ENCODE measurements around the gene SCN8A.
"Not testable (repeated sequence)": the region's sequence is repeated elsewhere in the genome, so short reads cannot be mapped to it uniquely, and the experiment has no call there.

The SCN8A gene

DNA sequence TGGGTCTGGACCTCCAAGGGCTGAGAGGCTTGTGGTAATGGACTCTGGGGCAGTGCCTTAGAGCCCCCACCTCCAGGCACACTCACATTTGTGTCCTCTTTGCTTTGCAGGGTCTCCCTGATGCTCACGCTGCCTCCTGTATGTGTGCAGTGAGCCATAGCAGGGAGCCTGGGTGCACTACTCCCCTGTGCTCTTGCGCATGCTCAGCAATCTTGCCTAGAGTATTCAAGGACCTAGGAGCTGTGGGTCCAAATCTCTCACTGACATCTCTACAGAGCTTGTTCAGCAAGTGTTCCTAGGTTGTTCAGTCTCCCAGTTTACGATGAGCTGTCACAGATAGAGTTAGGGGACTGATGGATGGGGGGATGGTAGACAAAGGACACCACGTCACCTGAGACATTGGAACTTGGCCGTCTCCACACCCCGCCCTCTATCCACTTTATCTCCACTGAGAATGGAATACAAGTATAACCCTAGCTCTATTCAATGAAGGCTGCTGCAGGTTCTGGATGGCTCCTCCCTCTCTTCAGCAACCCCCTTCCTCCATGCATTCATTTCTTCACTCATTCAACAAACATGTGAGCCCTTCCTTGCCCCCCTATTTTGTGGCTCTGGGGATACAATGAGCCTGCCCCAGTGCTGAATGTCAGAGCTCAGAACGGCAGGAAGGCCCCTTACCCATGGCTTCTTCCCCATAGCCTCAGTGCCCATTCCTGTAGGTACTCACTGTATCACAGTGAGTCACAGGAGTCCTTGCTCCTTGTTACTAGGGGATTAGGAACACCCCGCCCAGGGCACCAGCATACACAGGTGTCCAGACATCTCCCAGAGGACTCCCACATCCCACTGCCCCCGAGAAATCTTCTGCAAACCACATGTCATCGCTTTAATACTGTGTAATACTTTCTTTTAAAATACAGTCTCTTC is 226.3 kb downstream of the SCN8A start:
- no peak for DNase-seq (ENCODE audit: low spot score)

DNA sequence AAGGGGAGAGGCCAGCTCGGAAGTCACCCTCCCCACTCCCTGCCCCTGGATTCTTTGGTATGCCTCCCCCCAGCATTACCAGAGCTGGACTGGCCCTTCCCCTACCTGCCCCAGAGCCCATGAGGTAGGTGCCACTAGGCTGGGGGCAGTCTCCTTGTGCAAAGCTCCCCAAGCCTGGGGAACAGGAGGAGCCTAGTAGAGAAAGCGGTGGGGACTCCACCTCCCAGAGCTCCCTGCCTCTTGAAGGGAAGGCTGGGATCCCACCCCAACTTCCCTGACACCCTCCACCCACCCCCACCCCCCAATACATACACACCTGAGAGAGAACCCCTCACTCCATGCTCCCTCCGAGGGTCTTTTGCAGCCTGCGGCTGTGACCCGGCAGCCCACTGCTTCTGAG is 227.1 kb downstream of the SCN8A start:
- no peak for DNase-seq (ENCODE audit: low spot score)

DNA sequence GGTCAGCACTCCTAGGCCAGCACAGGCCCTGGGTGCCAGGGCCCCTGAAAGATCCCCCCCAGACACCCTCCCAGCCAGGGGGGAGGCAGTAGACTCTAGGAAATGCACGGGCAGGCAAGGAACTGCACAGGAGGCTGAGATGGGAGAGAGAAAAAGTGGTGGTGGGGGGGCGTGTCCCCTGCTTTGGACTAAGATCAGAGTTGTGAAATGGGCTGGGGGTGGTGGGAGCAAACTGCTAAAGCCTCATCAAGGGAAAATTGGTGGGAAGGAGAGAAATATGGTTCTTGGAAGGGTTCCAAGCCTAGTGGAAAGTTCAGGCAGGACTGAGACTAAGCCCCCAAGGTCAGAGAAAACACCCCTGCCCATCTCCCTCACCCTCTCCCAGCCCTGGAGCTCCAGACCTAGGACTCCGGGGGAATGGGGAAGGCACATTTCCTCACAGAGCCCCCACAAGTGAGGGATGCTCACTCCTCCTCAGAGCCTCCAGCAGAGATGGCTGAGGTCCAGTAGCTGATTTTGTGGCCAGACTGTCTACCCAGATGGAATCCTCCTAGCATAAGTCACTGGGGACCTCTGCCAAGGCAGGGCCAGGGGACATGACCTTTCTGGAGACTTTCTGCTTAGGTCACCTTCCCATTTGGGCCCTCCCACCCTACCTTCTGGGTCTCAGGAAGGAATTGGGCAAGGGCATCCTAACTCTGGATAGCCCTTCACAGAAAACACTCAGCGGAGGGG is 227.7 kb downstream of the SCN8A start:
- no peak for DNase-seq (ENCODE audit: low spot score)

DNA sequence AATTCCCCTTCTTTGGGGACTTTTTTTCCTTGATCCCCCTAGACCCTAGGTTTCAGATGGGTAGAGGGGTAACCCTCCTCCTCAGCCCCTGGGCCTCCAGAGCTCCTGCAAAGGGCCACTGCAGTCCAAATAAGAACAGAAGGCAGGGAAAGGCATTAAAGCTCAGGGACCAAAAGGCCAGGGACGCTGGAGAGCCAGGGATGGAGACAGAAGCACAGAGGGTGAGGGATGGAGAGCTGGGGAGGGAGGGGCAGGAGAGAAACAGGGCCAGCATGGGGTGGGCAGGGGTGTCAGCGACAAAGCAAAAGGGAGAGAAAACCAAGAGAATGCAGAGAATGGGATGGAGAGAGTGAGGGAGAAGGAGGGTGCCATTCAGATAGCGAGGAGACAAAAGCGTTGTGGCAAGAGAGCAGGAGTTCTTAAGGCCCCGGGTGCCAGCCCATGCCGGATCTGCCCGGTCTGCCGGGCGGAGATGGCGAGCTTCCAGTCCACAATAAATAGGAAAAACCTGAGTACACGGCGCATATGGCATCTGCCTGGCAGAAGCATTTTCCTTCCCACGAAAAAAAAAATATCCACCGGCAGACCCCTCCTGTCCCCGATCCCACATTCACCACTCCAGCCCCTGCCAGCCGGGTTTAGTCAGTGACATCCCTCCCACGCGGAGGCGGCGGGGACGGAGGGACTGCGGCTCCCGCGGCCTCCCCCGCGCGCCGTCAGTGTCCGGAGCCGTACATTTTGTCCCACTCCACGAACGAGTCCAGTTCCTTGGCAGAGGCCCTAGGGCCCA is 228.9 kb downstream of the SCN8A start:
- DNase-seq (ENCODE audit: low spot score) = no peak

DNA sequence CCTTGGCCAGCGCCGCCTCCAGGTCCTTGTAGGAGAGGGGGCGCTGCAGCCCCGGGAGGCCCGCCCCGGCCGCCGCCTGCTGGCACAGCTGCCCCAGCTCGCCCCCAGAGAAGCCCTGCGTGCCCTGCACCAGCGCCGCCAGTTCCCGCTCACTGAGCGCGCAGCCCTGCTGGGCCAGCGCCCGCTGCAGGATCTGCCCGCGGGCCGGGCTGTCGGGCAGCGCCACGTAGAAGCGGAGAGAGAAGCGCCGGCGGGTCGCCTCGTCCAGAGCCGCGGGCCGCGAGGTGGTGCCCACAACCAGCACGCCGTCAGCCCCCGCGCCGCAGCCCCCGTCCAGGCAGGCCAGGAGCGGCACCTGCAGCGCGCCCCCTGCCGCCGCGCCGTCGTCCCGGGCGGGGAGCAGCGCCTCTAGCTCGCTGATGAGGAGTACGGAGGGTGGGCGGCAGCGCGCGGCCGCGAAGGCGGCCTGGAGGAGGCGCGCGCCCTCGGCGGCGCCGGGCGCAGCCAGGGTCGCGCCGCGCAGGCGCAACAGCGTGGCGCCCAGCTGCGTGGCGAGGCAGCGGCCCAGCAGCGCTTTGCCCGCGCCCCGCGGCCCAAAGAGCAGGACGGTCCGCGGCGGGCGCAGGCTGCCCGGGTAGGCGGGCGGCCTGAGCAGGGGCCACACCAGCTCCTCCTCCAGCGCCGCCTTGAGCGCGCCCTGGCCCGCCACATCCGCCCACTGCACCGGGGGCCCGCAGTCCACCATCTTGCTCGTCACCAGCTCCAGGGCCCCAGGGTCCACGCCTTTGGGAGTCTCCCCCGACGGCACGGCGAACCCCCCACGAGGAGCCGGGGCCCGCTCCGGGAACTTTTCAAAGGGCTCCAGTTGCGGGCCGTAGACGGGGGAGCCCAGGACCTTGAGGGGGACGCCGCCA is 229.8 kb downstream of the SCN8A start:
- DNase-seq (ENCODE audit: low spot score) = peak; percentile 93

DNA sequence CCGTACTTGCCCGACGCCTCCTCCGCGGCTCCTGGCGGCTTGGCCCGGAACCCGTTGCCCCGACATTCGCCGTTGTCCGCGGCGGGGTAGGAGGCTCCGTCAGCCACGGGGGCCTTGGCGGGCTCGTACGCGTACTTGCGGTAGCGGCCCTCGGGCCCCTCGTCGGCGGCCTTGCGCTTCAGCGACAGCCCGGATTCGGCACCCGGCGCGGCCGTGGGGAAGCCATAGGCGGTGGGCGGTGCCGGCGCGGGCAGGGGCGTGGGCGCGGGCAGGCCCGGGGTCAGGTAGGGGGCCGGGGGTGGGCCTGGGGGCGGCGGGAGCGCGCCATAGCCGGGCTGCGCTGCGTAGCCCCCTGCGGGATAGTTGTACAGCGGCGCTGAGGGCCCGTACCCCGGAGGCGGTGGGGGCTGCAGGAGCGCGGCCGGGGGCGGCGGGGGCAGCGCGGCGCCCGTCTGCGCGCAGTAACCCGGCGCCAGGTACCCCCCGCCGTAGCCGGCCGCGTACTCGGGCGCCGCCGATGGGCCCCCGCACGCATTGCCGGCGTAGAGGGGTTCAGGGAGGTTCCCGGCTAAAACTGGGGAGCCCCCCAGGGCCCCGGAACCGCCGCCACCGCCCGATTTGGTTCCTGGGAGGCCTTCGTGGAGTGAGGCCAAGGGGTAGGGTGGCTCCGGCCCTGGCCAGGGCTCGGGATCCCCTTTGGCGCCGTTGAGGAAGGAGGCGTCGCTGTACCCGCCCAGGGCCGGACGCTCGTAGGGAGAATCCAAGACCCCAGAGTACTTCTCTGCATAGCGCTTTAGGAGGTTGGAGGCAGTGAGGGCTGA is 230.6 kb downstream of the SCN8A start:
- DNase-seq (ENCODE audit: low spot score) = peak; percentile 50

DNA sequence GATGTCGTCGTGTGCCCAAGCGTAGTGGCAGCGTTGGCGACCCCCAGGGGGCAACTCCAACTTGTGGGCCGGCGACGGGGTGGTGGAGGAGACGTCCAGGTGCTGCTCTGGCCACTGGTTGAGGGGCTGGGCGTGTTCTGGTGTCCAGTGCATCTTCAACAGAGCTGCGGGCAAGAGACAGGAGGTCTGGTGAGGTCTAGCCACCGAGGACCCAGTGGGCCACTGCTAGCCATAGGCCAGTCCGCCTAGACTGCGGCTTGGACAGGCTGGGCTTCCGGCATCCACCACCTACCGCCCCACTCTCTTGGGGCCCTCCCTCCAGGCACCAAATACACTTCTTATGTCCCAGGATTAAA is 231.2 kb downstream of the SCN8A start:
- DNase-seq (ENCODE audit: low spot score) = no peak

DNA sequence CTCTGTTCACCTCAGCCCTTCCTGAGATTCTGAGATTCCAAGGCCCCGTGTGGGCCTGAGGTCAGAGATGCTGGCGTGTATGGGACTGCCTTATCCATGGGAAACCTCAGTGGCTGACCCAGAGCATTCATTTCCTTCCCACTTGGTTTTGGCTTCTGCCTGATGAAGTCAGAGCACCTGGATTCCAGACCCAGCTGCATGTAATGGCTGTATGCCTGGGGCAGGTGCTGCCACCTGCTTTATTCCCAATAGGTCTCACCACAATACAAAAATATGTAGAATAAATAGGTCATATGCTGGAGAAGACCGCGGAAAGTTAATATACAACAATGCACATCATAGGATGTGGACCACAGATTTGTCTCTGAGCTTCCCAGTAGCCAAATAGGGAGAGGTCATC is 231.9 kb downstream of the SCN8A start:
- DNase-seq (ENCODE audit: low spot score) = no peak

DNA sequence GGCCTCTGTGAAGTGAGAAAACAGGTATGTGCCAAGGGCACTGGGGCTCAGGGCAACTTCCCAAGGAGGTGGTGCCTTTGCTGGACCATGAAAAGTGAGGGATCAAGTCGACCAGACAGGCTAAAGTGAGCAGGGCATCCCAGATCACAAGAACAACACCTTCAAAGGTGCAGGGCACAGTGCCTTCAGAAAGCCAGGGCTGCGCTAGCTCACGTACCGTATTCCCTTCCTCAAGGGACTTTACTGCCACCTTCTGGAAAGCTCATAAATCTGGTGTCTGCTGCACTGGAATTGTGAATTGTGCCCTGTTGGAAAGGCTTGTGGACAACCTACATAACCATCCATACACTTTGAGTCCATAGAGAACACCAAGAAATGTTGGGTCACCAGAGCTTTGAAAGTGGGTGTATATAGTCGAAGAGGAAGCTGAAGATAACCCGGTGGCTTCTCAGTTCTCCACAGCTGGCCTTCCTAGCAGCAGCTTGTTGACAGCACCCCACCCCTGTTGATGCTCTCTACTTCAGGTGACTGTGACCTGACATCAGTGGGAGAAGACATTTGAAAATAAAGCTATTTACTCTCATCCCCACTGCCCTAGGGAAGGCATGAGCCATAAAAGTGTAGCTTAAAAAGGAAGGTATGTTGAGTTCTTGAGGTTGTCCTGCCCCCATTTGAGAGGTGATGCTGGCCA is 233.0 kb downstream of the SCN8A start:
- DNase-seq (ENCODE audit: low spot score) = peak; percentile 56

DNA sequence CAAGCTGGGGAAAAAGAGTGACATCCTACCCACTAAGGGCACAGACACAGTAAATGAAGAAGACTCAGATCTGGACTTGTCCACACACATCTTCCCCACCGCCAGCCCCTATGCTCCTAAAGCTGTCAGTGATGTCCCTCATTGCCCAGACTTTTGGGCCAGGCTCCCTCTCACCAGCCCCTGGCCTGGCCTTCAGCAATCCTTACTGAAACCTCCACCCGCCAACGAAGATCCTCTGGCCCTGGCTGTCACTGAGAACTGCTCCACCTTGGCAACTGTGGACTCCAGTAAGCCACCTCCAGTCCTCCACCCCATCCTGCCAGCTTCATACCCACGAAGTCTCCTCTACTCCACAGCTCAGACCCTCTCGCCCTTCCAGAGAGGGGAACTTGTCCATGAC is 234.2 kb downstream of the SCN8A start:
- no peak for DNase-seq (ENCODE audit: low spot score)

DNA sequence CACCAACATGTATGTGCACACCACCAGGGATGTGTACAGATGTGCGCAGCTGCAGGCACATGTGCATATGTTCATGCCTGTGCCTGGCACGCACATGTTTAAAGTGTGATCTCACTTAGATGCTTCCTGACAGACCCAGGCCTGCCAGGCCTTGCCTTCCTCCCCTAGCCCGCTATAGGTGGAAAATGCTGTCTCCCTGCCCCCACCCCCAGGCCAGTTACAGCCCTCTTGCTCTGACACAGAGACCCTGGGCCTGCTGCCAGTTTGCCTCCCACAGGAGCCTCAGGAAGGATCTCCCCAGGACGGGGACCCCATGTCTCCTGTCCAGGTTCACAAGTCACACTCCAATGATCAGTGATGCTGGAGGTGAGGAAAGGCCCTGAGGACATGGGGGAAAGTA is 235.8 kb downstream of the SCN8A start:
- DNase-seq (ENCODE audit: low spot score) = no peak

DNA sequence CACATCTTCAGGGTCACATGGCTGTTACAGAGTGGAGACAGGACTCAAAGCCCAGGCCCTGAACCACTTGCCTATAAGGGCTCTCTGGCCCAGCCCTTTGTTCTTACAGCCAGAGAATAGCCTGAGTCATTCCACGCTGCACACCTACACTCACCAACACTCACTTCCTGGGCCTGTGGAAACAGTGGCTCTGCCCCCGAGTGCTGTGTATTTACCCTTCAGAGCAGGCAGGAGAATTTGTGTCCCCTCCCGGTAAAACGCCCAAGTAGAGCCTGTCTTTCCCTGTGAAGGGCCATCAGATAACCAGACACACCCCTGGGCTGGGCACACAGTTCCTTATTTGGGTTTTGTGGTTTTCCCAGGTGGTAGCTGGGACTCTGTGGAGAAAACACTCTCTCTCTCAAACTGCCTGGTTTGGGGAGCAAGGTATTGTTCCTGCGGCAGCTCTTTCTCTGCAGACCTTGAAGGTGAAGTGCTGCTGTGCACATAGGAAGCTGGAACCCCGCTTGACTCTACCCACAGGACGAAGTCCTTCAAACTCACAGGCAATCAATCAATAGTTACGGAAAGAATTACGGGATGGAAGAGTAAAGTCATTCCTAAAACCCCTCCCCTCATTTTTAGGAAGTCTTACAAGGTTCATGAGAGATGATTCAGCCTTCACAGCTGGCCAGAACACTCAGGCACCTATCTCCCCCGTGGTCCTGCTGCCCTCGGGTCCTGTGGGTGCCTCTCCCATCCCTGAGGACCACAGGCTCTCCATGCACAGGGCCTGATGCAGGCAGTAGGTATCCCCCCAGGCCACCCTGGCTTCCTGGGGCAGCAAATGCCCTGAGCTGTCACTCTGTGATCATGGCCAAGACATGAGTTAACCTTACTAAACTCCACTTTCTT is 237.1 kb downstream of the SCN8A start:
- DNase-seq (ENCODE audit: low spot score) = no peak

DNA sequence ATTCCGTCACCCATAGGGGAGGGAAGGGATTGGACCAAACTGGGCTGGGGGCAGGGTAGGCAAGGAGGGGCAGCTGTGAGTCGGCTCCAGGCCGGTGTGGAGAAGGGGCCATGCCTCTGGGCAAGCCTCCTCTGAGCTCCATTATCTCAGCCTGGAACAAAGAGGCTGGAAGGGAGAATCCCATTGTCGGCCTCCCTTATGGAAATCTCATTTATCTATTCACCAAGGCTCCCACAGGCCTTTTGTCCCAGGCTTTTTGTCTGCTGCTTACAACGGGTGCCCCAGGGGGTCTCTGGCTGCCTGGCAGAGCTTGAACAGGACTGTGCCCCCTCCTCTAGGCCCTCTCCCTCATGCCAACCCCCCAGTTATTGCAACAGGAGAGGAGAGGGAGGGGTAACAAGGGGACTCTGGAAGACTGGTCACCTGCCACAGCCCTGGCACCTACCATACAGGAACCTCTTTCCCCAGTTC is 238.0 kb downstream of the SCN8A start:
- peak; percentile 68 for DNase-seq (ENCODE audit: low spot score)

DNA sequence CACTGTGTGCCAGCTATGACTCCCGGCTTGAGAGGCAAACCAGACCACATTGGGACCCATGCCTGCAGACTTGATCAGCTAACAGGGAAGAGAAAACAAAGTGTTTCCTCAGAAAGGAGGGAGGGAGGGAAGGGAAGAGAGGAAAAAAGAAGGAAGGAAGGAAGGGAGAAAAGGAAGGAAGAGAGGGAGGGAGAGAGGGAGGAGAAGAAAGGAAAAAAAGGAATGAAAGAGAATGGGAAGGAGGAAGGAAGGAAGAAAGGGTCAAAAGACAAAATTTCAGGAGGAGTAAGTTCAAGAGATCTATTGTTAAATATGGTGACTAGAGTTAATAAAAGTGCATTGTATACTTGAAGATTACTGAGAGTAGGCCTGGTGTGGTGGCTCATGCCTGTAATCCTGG is 238.6 kb downstream of the SCN8A start:
- DNase-seq (ENCODE audit: low spot score) = no peak

DNA sequence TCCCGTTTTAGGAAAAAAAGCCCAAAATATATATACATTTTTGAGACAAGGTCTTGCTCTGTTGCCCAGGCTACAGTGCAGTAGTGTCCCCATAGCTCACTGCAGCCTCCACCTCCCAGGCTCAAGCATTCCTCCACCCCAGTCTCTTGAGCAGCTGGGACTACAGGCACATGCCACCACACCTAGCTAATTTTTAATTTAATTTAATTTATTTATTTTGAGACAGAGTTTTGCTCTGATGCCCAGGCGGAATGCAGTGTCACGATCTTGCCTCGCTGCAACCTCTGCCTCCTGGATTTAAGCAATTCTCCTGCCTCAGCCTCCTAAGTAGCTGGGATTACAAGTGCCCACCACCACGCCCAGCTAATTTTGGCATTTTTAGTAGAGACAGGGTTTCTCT is 240.8 kb downstream of the SCN8A start:
- DNase-seq (ENCODE audit: low spot score) = not testable (repeated sequence)

DNA sequence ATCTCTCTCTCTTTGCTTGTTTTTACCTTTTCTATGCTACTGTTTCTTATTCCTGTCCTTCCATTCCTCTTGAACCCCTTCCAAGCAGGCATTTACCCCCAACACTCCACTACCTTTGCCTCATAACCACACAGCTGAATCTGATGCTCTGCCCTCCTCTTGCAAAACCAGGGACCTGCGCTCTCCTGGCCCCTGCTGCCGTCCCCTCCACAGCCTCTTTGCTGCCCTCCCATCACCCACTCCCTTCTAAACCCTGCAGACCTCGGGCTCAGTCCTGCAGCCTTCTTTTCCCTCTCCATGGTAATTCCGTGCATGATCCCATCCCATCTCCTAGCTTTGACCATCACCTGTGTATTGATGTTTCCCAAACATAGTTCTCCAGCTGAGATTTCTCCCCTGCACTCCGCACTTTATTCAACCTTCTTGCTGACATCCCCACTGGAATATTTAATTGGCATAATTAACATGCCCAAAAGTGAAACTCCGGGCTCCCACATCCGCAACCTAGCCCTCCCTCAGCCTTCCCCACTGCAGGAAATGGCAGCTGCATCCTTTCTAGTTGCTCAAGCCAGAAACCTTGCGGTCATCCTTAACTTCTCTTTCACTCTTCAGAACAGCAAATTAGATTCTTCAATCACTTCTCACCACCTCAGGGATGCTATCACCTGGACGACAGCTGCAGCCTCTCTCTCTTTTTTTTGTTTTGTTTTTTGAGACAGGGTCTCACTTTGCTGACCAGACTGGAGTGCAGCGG is 241.5 kb downstream of the SCN8A start:
- DNase-seq (ENCODE audit: low spot score) = no peak

DNA sequence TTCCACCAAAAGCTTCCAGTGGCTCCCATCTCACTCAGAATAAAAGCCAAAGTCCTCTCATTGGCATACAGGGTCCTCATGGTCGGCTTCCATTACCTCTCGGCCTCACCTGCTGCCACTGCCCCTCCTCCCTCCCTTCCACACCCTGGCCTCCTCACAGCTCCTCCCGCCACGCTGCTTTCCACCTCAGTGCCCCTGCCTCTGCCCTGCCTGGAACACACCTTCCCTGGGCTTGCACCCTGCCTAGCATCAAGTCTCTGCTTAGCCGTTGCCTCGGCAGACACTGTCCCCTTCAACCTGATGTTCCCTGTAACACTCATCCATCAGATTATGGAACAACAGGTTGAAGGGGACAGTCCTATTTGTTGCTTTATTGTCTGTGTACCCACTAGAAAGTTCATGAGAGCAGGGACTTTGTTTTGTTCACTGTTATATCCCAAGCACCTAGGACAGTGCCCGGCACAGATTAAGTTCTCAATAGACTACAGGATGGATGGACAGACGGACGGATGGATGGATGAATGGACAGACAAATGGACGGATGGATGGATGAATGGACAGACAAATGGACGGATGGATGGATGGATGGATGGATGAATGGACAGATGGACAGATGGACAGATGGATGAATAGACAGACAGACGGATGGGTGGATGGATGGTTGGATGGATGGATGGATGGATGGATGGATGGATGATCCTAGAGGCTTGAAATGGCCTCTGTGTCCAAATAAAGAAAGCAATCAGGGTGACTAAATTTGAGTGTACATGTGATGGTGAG is 242.6 kb downstream of the SCN8A start:
- DNase-seq (ENCODE audit: low spot score) = no peak

All from iPS-NIHi11 (cell line).